Measurements from ENCODE around the gene PFDN2.
"Not testable (repeated sequence)": the region's sequence is repeated elsewhere in the genome, so short reads cannot be mapped to it uniquely, and the experiment has no call there.

Gene PFDN2

GRCh38 chr1:161077426-161077825 is 40.4 kb downstream of the PFDN2 start:
- no peak overlapping the region for H2AFZ ChIP-seq (ENCODE audit: low read depth, low read length)
- H3K4me3 ChIP-seq (ENCODE audit: low read length), result no peak overlapping the region
- H3K4me1 ChIP-seq (ENCODE audit: insufficient read depth, low read length), result peaks cover 18% of the 10 kb centered on the region
- no peaks in the 10 kb centered on the region for H3K27me3 ChIP-seq (ENCODE audit: insufficient read depth, low read length)
- no peaks in the 10 kb centered on the region for H3K9me3 ChIP-seq (ENCODE audit: low read length)
- no peaks in the 10 kb centered on the region for H3K36me3 ChIP-seq (ENCODE audit: insufficient read depth, low read length)

DNA sequence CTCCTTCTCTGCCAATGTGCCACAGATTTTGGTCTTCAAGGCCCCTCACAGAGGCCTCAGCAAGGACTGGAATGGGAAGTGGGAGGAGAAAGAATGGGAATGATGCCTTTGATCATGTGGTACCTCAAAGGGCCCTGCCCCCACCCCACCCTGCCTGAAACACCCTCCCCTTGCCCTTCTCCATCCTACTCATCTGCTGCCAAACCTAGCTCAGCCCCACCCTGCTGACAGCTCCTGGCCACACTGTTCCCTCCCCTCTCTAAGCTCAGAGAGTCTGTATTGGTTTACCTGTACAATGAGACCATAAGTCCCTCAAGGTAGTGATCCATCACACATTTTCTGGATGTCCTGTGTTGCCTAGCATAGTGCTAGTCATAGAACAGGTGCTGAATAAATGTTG is 41.4 kb downstream of the PFDN2 start:
- Histone ChIP-seq H3K9me3 (ENCODE audit: low read length) (no peaks in the 10 kb centered on the region), H3K36me3 (ENCODE audit: insufficient read depth, low read length) (no peaks in the 10 kb centered on the region)

GRCh38 chr1:161074676-161075368 is 43.0 kb downstream of the PFDN2 start:
- Histone ChIP-seq H3K27me3 (ENCODE audit: insufficient read depth, low read length) (no peaks in the 10 kb centered on the region), H3K36me3 (ENCODE audit: insufficient read depth, low read length) (no peaks in the 10 kb centered on the region), H3K9me3 (ENCODE audit: low read length) (peaks cover 2% of the 10 kb centered on the region), H3K4me3 (ENCODE audit: low read length) (no peak overlapping the region), H3K4me1 (ENCODE audit: insufficient read depth, low read length) (peaks cover 9% of the 10 kb centered on the region), H2AFZ (ENCODE audit: low read depth, low read length) (no peak overlapping the region)

More for the DNA sequence above, 41.4 kb downstream of the PFDN2 start:
- no peak overlapping the region for H2AFZ ChIP-seq (ENCODE audit: low read depth, low read length)
- peaks cover 18% of the 10 kb centered on the region for H3K4me1 ChIP-seq (ENCODE audit: insufficient read depth, low read length)
- no peaks in the 10 kb centered on the region for H3K27me3 ChIP-seq (ENCODE audit: insufficient read depth, low read length)
- H3K4me3 ChIP-seq (ENCODE audit: low read length), result no peak overlapping the region

- no peak overlapping the region for H2AFZ ChIP-seq (ENCODE audit: low read depth, low read length)
- H3K27me3 ChIP-seq (ENCODE audit: insufficient read depth, low read length), result peaks cover 2% of the 10 kb centered on the region
- peaks cover 9% of the 10 kb centered on the region for H3K4me1 ChIP-seq (ENCODE audit: insufficient read depth, low read length)
- peaks cover 2% of the 10 kb centered on the region for H3K9me3 ChIP-seq (ENCODE audit: low read length)
- no peak overlapping the region for H3K4me3 ChIP-seq (ENCODE audit: low read length)
- no peaks in the 10 kb centered on the region for H3K36me3 ChIP-seq (ENCODE audit: insufficient read depth, low read length)
These were observed 44.2 kb downstream of the PFDN2 start for GRCh38 chr1:161073474-161074121.

- no peak overlapping the region for H2AFZ ChIP-seq (ENCODE audit: low read depth, low read length)
- peaks cover 7% of the 10 kb centered on the region for H3K27me3 ChIP-seq (ENCODE audit: insufficient read depth, low read length)
- no peak overlapping the region for H3K4me3 ChIP-seq (ENCODE audit: low read length)
- H3K4me1 ChIP-seq (ENCODE audit: insufficient read depth, low read length), result peaks cover 9% of the 10 kb centered on the region
- peaks cover 2% of the 10 kb centered on the region for H3K9me3 ChIP-seq (ENCODE audit: low read length)
- no peaks in the 10 kb centered on the region for H3K36me3 ChIP-seq (ENCODE audit: insufficient read depth, low read length)
These were observed 44.9 kb downstream of the PFDN2 start for GRCh38 chr1:161072751-161073449.

- Histone ChIP-seq H3K4me1 (ENCODE audit: insufficient read depth, low read length) (peaks cover 9% of the 10 kb centered on the region), H3K9me3 (ENCODE audit: low read length) (peaks cover 2% of the 10 kb centered on the region), H3K27me3 (ENCODE audit: insufficient read depth, low read length) (peaks cover 10% of the 10 kb centered on the region), H2AFZ (ENCODE audit: low read depth, low read length) (no peak overlapping the region), H3K36me3 (ENCODE audit: insufficient read depth, low read length) (no peaks in the 10 kb centered on the region), H3K4me3 (ENCODE audit: low read length) (no peak overlapping the region)
These were observed 45.9 kb downstream of the PFDN2 start for GRCh38 chr1:161071886-161072371.

DNA sequence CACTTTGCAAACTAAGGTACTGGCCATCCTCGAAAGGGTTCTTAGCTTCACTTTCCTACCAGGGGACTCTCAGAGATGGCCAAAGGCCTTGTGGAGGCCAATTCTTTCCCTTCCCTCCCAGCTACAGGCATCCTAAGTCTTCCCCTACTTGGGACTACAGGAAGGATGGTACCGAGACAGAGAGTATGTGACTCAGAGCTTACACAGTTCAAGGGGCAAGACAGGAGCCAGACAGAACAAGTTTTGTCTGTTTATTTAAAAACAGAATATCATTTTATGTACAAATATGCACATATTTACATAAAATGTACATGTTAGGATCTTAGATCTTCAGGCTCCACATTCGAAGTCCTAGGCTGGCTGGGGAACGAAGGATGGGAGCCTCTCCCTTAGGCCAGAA is 47.1 kb downstream of the PFDN2 start:
- Histone ChIP-seq H3K4me3 (ENCODE audit: low read length) (no peak overlapping the region), H3K36me3 (ENCODE audit: insufficient read depth, low read length) (no peaks in the 10 kb centered on the region), H2AFZ (ENCODE audit: low read depth, low read length) (no peak overlapping the region), H3K9me3 (ENCODE audit: low read length) (peaks cover 2% of the 10 kb centered on the region), H3K27me3 (ENCODE audit: insufficient read depth, low read length) (peaks cover 13% of the 10 kb centered on the region), H3K4me1 (ENCODE audit: insufficient read depth, low read length) (peaks cover 9% of the 10 kb centered on the region)

GRCh38 chr1:161069731-161070270 is 48.0 kb downstream of the PFDN2 start, which contains the start of gene ARHGAP30:
Gene ARHGAP30, minus strand, starts transcription at chr1:161069891. Its CDS starts 267 bp downstream, at chr1:161069624.
- Histone ChIP-seq H3K36me3 (ENCODE audit: insufficient read depth, low read length) (no peaks in the 10 kb centered on the region), H2AFZ (ENCODE audit: low read depth, low read length) (no peak within 1 kb of the TSS), H3K4me3 (ENCODE audit: low read length) (no peak within 1 kb of the TSS), H3K27me3 (ENCODE audit: insufficient read depth, low read length) (peaks cover 17% of the 10 kb centered on the region), H3K4me1 (ENCODE audit: insufficient read depth, low read length) (peaks cover 9% of the 10 kb centered on the region), H3K9me3 (ENCODE audit: low read length) (peaks cover 2% of the 10 kb centered on the region)

- no peaks in the 10 kb centered on the region for H3K36me3 ChIP-seq (ENCODE audit: insufficient read depth, low read length)
- H3K27me3 ChIP-seq (ENCODE audit: insufficient read depth, low read length), result peaks cover 19% of the 10 kb centered on the region
- H2AFZ ChIP-seq (ENCODE audit: low read depth, low read length), result no peak overlapping the region
- H3K9me3 ChIP-seq (ENCODE audit: low read length), result peaks cover 2% of the 10 kb centered on the region
- no peak overlapping the region for H3K4me3 ChIP-seq (ENCODE audit: low read length)
- H3K4me1 ChIP-seq (ENCODE audit: insufficient read depth, low read length), result peaks cover 9% of the 10 kb centered on the region
These were observed 48.6 kb downstream of the PFDN2 start for GRCh38 chr1:161069241-161069640.

DNA sequence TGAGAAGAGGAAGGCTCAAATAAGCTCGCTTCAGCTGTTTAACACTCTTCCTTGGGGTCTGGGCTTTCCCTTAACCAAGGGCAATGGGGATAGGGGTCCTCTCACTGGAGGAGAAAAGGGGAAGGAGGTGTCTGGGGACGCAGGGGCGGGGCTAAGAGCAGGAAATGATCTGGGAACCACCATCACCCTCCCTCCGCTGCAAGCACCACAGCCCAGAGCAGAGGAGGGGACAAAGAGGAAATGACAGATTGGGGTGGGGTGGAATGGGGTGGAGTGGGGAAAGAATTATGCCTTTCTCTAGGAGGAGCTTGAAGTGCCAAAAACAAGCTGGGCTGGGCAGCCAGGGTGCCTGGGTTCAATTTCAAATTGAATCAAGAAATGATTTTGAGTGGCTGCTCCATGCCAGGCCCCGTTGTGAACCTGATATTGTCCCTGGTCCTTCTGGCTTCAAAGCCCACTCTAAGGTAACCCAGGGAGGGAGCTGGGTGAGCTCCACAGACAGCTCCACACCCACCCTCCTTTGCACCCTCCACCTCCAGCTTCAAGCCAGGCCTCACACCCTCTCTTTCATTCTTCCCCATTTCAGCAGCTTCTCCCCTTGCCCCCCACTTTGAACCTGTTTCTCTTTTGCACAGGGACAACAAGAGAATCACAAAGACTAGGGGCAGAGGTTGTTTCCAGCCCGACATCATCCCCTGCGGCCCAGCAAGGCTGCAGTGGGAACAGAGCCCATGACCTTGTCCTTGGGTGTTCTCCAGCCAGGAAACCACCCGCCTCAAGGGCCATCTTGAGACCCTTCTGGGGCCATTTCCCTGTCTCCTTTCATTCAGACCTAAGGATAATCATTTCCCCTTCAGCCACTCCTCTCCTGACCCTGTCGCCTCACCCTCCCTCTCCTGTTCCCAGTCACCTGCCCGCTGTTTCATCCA is 49.3 kb downstream of the PFDN2 start:
- Histone ChIP-seq H2AFZ (ENCODE audit: low read depth, low read length) (no peak overlapping the region), H3K4me3 (ENCODE audit: low read length) (no peak overlapping the region), H3K9me3 (ENCODE audit: low read length) (peaks cover 2% of the 10 kb centered on the region), H3K36me3 (ENCODE audit: insufficient read depth, low read length) (no peaks in the 10 kb centered on the region), H3K27me3 (ENCODE audit: insufficient read depth, low read length) (peaks cover 19% of the 10 kb centered on the region), H3K4me1 (ENCODE audit: insufficient read depth, low read length) (peaks cover 9% of the 10 kb centered on the region)

- H3K9me3 ChIP-seq (ENCODE audit: low read length), result peaks cover 2% of the 10 kb centered on the region
- H3K27me3 ChIP-seq (ENCODE audit: insufficient read depth, low read length), result peaks cover 19% of the 10 kb centered on the region
- H3K4me3 ChIP-seq (ENCODE audit: low read length), result no peak overlapping the region
- H3K36me3 ChIP-seq (ENCODE audit: insufficient read depth, low read length), result no peaks in the 10 kb centered on the region
- H3K4me1 ChIP-seq (ENCODE audit: insufficient read depth, low read length), result no peaks in the 10 kb centered on the region
- H2AFZ ChIP-seq (ENCODE audit: low read depth, low read length), result no peak overlapping the region
These were observed 51.1 kb downstream of the PFDN2 start for GRCh38 chr1:161066694-161067093.

DNA sequence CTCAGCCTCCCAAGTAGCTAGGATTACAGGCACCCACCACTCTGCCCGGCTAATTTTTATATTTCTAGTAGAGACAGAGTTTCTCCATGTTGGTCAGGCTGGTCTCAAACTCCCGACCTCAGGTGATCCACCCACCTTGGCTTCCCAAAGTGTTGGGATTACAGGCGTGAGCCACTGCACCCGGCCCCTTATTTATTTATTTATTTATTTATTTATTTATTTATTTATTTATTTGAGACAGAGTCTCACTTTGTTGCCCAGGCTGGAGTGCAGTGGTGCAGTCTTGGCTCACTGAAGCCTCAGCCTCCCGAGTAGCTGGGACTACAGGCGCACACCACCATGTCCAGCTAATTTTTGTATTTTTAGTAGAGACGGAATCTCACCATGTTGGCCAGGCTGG is 52.2 kb downstream of the PFDN2 start:
- H3K36me3 ChIP-seq (ENCODE audit: insufficient read depth, low read length); H2AFZ ChIP-seq (ENCODE audit: low read depth, low read length); H3K9me3 ChIP-seq (ENCODE audit: low read length); H3K4me1 ChIP-seq (ENCODE audit: insufficient read depth, low read length); H3K4me3 ChIP-seq (ENCODE audit: low read length): not testable (repeated sequence)
- H3K27me3 ChIP-seq (ENCODE audit: insufficient read depth, low read length), result peaks cover 19% of the 10 kb centered on the region
